Activated B cell treated with CpG ODN at 0.5 μM for 24 hours (primary cell): ENCODE data around the gene CETN2. TPM values are rescaled to one million over a fixed set of nuclear protein-coding genes. Genes with fewer than 3 reads are reported as not detected.

Experiments used
- ATAC-seq: fragments of 200-7000 bp; cut with Tn5 transposase; one replicate; pipeline ENCODE4 v1.10.0; 2021; ENCODE audit warnings: low read depth, mild to moderate bottlenecking, moderate library complexity
- CTCF ChIA-PET: fragments of 350-600 bp; sonication (Branson Sonifier 250); formaldehyde crosslinking; loops from one replicate; lab custom pipeline; 2021; ENCODE audit warnings: antibody characterized with exemption; lab: Charles Lee
- POLR2A ChIA-PET: fragments of 350-600 bp; sonication (Branson Sonifier 250); formaldehyde crosslinking; loops from one replicate; lab custom pipeline; 2021; ENCODE audit warnings: antibody characterized with exemption; lab: Charles Lee
- DNase-seq: peaks from one replicate; pipeline ENCODE4 v3.0.0; 2022
- H3K27ac Mint-ChIP-seq: one replicate; pipeline ENCODE4 v1.8.0; 2020; ENCODE audit warnings: mixed read lengths
- H3K27me3 Mint-ChIP-seq: one replicate; pipeline ENCODE4 v1.8.0; 2021; ENCODE audit warnings: mixed read lengths
- H3K36me3 Mint-ChIP-seq: one replicate; pipeline ENCODE4 v1.8.0; 2021; ENCODE audit warnings: low read depth, mixed read lengths
- H3K4me1 Mint-ChIP-seq: one replicate; pipeline ENCODE4 v1.8.0; 2021; ENCODE audit warnings: mixed read lengths
- H3K4me3 Mint-ChIP-seq: one replicate; pipeline ENCODE4 v1.8.0; 2020; ENCODE audit warnings: mild to moderate bottlenecking, mixed read lengths
- H3K9me3 Mint-ChIP-seq: one replicate; pipeline ENCODE4 v1.8.0; 2020; ENCODE audit warnings: mixed read lengths
- CTCF ChIP-seq: fragments of 200-600 bp; IDR thresholded peaks from one replicate; pipeline ENCODE4 v1.8.0; 2022; ENCODE audit warnings: antibody characterized with exemption, mild to moderate bottlenecking
- intact Hi-C: fragments of 100-400 bp; cut with micrococcal nuclease; formaldehyde crosslinking; loops from one replicate; pipeline ENCODE4 v1.15.1; 2024
- total RNA-seq: library from RNA; stranded (reverse); gene quantifications from 2 replicates; pipeline ENCODE4 v1.2.3, GENCODE V29; 2022

The CETN2 gene
- total RNA-seq = 13.3 and 16.1 TPM in 2 replicates

- H3K36me3 Mint-ChIP-seq = peaks cover 22% of the 10 kb centered on the region
- peak; percentile 84 for DNase-seq
- peak; percentile 97 for ATAC-seq
- no peaks in the 10 kb centered on the region for H3K9me3 Mint-ChIP-seq
- peak within 1 kb of the TSS; percentile 94 for H3K27ac Mint-ChIP-seq
- no peak for TF ChIP-seq CTCF
- intact Hi-C loops = loop anchor here (2.0 kb wide), 1 partner anchor 1434 kb away; the partner anchor contains the start of gene VMA21
- POLR2A ChIA-PET = interaction anchor here (0.6 to 1.2 kb wide), 2 partner anchors 1434 to 1732 kb away, joined by 3 to 6 read pairs; partner anchors contain the start of gene VMA21
- no peaks in the 10 kb centered on the region for H3K27me3 Mint-ChIP-seq
- H3K4me3 Mint-ChIP-seq = peak within 1 kb of the TSS; percentile 94
- CTCF ChIA-PET = interaction anchor here (1.0 kb wide), 1 partner anchor 111 kb away, joined by 3 read pairs; no protein-coding TSS in a partner anchor
- peaks cover 29% of the 10 kb centered on the region for H3K4me1 Mint-ChIP-seq
These were observed at the start of gene CETN2, which contains the start of gene NSDHL for GRCh38 chrX:152830312-152831305. CETN2 (minus strand) TSS chrX:152830757; CDS start chrX:152830710, 47 bp downstream. NSDHL (plus strand) TSS chrX:152831063; CDS start chrX:152846325, 15,262 bp downstream.

DNA sequence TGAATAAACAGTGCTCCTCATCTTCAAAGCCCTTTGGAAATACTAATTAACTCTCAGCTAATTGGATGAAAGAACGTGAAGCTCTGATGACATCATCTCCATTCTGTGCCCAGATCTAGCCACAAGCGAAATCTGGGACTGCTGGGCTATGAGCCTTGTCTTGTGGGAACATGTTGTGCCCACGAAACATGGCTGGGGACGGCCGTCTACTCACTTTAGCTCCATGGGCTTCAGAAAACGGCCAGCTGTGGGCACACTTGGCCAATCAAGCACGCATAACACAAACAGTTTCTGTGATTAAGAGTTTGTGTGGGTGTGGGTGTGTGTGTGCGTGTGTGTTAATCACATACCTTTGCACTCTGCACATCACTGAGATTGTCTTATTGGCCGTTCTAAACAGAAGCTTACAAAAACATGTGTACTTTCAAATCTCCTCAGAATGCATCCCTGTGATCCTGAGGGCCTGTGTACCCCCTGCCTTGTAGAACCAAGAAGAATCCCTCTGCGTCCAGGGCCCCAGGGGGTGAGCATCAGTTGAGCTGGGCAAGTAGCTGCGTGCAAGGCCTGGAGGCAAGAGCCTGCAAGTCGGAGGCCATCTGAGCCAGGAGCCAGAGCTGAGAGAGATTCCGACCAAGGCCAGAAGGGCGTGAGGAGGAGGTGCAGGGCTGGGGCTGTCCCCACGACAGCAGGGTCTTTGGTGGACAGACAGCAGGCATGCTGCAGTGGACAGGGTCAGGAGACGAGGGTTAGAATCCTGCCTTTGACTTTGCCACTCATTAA lies 48.6 kb upstream of the CETN2 start:
- Mint-ChIP-seq H3K27me3 (no peaks in the 10 kb centered on the region), H3K36me3 (no peaks in the 10 kb centered on the region), H3K9me3 (no peaks in the 10 kb centered on the region), H3K4me3 (no peak overlapping the region), H3K4me1 (no peaks in the 10 kb centered on the region), H3K27ac (no peak overlapping the region)
- no peak for TF ChIP-seq CTCF
- ChIA-PET CTCF (no interaction called here), POLR2A (no interaction called here)
- intact Hi-C loops = no loop called here
- no peak for ATAC-seq
- DNase-seq = no peak

- intact Hi-C loops = no loop called here
- H3K27ac Mint-ChIP-seq = no peak overlapping the region
- CTCF ChIA-PET = no interaction called here
- DNase-seq (no peak), ATAC-seq (no peak)
- H3K4me3 Mint-ChIP-seq = no peak overlapping the region
- H3K36me3 Mint-ChIP-seq = no peaks in the 10 kb centered on the region
- no peak for TF ChIP-seq CTCF
- POLR2A ChIA-PET = no interaction called here
- no peaks in the 10 kb centered on the region for H3K9me3 Mint-ChIP-seq
- H3K27me3 Mint-ChIP-seq = no peaks in the 10 kb centered on the region
- H3K4me1 Mint-ChIP-seq = peaks cover under 1% of the 10 kb centered on the region
These were observed 46.6 kb upstream of the CETN2 start for GRCh38 chrX:152876931-152877840.

DNA sequence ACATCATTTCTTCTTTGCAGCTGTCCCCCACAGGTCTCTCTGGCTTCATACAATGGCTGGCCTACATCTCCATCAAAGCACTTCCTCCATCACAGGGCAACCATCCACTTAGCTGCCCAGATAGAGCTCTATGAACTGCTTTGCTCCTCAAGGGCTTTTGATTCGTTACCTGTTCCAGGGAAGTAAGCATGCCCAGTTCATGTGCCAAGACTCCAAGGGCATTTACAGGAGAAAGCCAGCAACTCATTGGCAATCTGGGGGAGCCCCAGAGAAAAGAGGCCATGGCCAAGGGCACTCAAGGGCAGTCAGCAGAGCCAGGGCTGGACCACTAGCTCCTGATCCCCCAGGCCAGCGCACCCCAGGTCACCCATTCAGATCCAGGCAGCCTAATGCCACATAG lies 42.8 kb upstream of the CETN2 start:
- ATAC-seq = no peak
- Mint-ChIP-seq H3K36me3 (peaks cover 32% of the 10 kb centered on the region), H3K4me1 (peaks cover 7% of the 10 kb centered on the region), H3K27me3 (no peaks in the 10 kb centered on the region), H3K27ac (no peak overlapping the region), H3K4me3 (no peak overlapping the region), H3K9me3 (no peaks in the 10 kb centered on the region)
- no peak for TF ChIP-seq CTCF
- intact Hi-C loops = no loop called here
- ChIA-PET CTCF (no interaction called here), POLR2A (no interaction called here)
- no peak for DNase-seq
